ENCODE results near the gene TMED7. TPM values are rescaled to one million over a fixed set of nuclear protein-coding genes. Genes with fewer than 3 reads are reported as not detected.
"Not testable (repeated sequence)": the region's sequence is repeated elsewhere in the genome, so short reads cannot be mapped to it uniquely, and the experiment has no call there.

TMED7 gene
- total RNA-seq = 137 and 151 TPM in 2 replicates

DNA sequence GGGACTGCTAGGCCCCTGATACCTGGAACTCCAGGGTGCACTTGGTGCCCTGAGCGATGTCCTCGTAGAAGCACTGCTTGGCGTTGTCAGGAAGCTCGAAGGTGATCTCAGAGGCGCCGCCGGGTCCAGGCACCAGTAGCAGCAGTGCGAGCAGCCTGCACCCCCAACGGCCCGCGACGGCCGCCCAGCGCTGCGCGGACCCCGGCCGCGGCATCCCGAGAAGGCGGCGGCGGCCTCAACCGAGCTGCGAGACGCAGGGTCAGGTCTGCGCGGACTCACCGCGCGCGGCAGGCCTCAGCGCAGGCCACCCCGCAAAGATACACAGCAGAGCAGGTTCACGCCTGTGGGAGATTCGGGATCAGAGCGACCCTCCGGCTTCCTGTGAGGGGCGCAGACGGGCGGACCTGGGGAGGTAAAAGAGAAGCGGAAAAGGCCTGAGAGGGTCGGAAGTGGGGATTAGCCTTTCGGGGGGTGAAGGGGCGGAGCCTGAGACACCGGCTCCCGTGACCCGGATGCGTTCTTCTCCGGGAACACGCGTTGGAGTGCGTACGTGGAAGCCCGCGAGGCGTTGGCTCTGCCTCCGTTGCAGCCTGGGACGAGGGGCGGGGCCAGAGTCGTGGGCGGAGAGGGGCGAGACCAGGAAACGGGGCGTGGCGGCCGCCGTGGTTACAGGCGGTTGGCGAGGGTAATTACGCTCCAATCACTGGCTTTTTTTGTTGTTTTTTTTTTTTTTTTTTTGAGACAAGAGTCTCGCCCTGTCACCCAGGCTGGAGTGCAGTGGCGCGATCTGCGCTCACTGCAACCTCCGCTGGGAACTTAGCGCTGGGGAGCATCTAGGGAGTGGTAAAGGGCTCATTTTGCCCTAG lies at the start of gene TMED7:
TMED7 (minus strand) TSS at position 458 of the 866 bp plus-strand sequence; CDS start at position 214, 244 bp downstream.
- TF ChIP-seq, protein P1, sequence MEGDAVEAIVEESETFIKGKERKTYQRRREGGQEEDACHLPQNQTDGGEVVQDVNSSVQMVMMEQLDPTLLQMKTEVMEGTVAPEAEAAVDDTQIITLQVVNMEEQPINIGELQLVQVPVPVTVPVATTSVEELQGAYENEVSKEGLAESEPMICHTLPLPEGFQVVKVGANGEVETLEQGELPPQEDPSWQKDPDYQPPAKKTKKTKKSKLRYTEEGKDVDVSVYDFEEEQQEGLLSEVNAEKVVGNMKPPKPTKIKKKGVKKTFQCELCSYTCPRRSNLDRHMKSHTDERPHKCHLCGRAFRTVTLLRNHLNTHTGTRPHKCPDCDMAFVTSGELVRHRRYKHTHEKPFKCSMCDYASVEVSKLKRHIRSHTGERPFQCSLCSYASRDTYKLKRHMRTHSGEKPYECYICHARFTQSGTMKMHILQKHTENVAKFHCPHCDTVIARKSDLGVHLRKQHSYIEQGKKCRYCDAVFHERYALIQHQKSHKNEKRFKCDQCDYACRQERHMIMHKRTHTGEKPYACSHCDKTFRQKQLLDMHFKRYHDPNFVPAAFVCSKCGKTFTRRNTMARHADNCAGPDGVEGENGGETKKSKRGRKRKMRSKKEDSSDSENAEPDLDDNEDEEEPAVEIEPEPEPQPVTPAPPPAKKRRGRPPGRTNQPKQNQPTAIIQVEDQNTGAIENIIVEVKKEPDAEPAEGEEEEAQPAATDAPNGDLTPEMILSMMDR (IDR thresholded peaks at IDR 0.05; ENCODE audit: extremely low read depth, low read depth, low read length) = no peak
- peak; percentile 96 for DNase-seq (ENCODE audit: insufficient read length, low spot score, missing footprints)
- peaks cover 24% of the 10 kb centered on the region for H3K4me1 ChIP-seq (ENCODE audit: insufficient read depth, low read length)
- H3K9me3 ChIP-seq (ENCODE audit: low read depth, low read length) = no peaks in the 10 kb centered on the region
- H3K36me3 ChIP-seq (ENCODE audit: insufficient read depth, low read length) = peaks cover 4% of the 10 kb centered on the region
- peaks cover 35% of the 10 kb centered on the region for H4K20me1 ChIP-seq (ENCODE audit: insufficient read depth, low read length)
- H3K27ac ChIP-seq (ENCODE audit: low read depth, low read length) = peak within 1 kb of the TSS; percentile 93
- no peaks in the 10 kb centered on the region for H3K27me3 ChIP-seq (ENCODE audit: insufficient read depth, low read length)
- peak within 1 kb of the TSS; percentile 90 for H2AFZ ChIP-seq (ENCODE audit: low read length)
- peak within 1 kb of the TSS; percentile 97 for H3K4me3 ChIP-seq (ENCODE audit: insufficient read depth, low read length)
- H3K4me2 ChIP-seq (ENCODE audit: insufficient read depth, low read length) = peak within 1 kb of the TSS; percentile 90
- H3K79me2 ChIP-seq (ENCODE audit: insufficient read depth, low read length) = peaks cover 51% of the 10 kb centered on the region

GRCh38 chr5:115674782-115675181 lies 48.9 kb upstream of the TMED7 start:
- not testable (repeated sequence) for H4K20me1 ChIP-seq (ENCODE audit: insufficient read depth, low read length); DNase-seq (ENCODE audit: insufficient read length, low spot score, missing footprints); H3K4me2 ChIP-seq (ENCODE audit: insufficient read depth, low read length); H3K79me2 ChIP-seq (ENCODE audit: insufficient read depth, low read length); H3K4me3 ChIP-seq (ENCODE audit: insufficient read depth, low read length); H3K27me3 ChIP-seq (ENCODE audit: insufficient read depth, low read length); H3K4me1 ChIP-seq (ENCODE audit: insufficient read depth, low read length); H2AFZ ChIP-seq (ENCODE audit: low read length); H3K9me3 ChIP-seq (ENCODE audit: low read depth, low read length); H3K27ac ChIP-seq (ENCODE audit: low read depth, low read length); H3K36me3 ChIP-seq (ENCODE audit: insufficient read depth, low read length)

DNA sequence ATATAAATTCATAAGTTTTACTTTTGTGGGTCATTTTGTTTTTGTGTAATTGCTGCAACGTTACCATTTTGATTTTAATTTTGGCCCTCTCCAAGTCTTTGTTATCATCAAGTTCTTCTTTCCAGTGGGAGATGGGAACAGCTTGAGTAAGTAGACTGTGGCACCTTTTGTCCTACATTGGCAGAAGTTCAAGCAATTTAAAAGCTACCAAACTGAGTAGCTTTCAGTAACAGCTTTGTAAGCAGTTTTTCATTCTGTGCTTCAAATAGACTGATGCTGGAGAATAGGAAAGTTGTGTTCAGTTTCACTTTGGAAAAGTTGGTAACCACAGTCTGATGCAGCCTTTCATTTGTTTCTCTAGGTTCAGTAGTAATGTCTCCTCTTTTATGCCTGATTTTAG lies 47.8 kb upstream of the TMED7 start:
- Histone ChIP-seq H3K79me2 (ENCODE audit: insufficient read depth, low read length) (no peaks in the 10 kb centered on the region), H3K36me3 (ENCODE audit: insufficient read depth, low read length) (no peaks in the 10 kb centered on the region), H3K4me2 (ENCODE audit: insufficient read depth, low read length) (no peak overlapping the region), H3K27me3 (ENCODE audit: insufficient read depth, low read length) (no peaks in the 10 kb centered on the region), H4K20me1 (ENCODE audit: insufficient read depth, low read length) (no peaks in the 10 kb centered on the region), H3K4me3 (ENCODE audit: insufficient read depth, low read length) (no peak overlapping the region), H2AFZ (ENCODE audit: low read length) (no peak overlapping the region), H3K4me1 (ENCODE audit: insufficient read depth, low read length) (no peaks in the 10 kb centered on the region), H3K9me3 (ENCODE audit: low read depth, low read length) (no peaks in the 10 kb centered on the region), H3K27ac (ENCODE audit: low read depth, low read length) (no peak overlapping the region)
- DNase-seq (ENCODE audit: insufficient read length, low spot score, missing footprints) = no peak
- TF ChIP-seq, protein P1 (IDR thresholded peaks at IDR 0.05; ENCODE audit: extremely low read depth, low read depth, low read length) = no peak

GRCh38 chr5:115671939-115672338 lies 46.1 kb upstream of the TMED7 start:
- H3K79me2 ChIP-seq (ENCODE audit: insufficient read depth, low read length) = no peaks in the 10 kb centered on the region
- H2AFZ ChIP-seq (ENCODE audit: low read length) = no peak overlapping the region
- no peaks in the 10 kb centered on the region for H4K20me1 ChIP-seq (ENCODE audit: insufficient read depth, low read length)
- no peaks in the 10 kb centered on the region for H3K9me3 ChIP-seq (ENCODE audit: low read depth, low read length)
- H3K36me3 ChIP-seq (ENCODE audit: insufficient read depth, low read length) = no peaks in the 10 kb centered on the region
- no peak overlapping the region for H3K4me2 ChIP-seq (ENCODE audit: insufficient read depth, low read length)
- H3K27me3 ChIP-seq (ENCODE audit: insufficient read depth, low read length) = no peaks in the 10 kb centered on the region
- no peaks in the 10 kb centered on the region for H3K4me1 ChIP-seq (ENCODE audit: insufficient read depth, low read length)
- no peak overlapping the region for H3K4me3 ChIP-seq (ENCODE audit: insufficient read depth, low read length)
- TF ChIP-seq, protein P1 (IDR thresholded peaks at IDR 0.05; ENCODE audit: extremely low read depth, low read depth, low read length) = no peak
- no peak overlapping the region for H3K27ac ChIP-seq (ENCODE audit: low read depth, low read length)
- no peak for DNase-seq (ENCODE audit: insufficient read length, low spot score, missing footprints)

Data from osteoblast (primary cell).